RPMI8226 (cell line): Measurements from ENCODE around the gene ZFYVE16.
"Not testable (repeated sequence)": the region's sequence is repeated elsewhere in the genome, so short reads cannot be mapped to it uniquely, and the experiment has no call there.

Experiments
- DNase-seq: peaks from one replicate; pipeline ENCODE4 v3.0.0-alpha.2; 2015

Gene ZFYVE16

GRCh38 chr5:80411589-80412219, 3.8 kb downstream of the ZFYVE16 start:
- DNase-seq = no peak

- no peak for DNase-seq
Observed at GRCh38 chr5:80414113-80414512, 6.2 kb downstream of the ZFYVE16 start.

DNA sequence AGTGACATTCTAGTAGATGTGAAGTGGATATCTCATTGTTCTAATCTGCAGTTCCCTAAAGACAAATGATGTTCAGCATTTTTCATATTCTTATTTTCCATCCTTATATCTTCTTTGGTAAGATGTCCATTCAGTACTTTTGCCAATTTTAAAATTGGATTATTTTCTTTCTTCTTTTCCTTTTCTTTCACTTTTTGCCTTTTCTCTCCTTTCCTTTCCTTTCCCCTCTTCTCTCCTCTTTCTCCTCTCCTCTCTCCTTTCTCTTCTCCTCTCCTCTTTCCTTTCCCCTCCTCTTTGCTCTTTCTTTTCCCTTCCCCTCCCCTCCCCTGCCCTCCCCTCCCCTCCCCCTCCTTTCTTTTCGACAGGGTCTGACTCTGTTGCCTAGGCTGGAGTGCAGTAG, 10.1 kb downstream of the ZFYVE16 start:
- DNase-seq = no peak

DNA sequence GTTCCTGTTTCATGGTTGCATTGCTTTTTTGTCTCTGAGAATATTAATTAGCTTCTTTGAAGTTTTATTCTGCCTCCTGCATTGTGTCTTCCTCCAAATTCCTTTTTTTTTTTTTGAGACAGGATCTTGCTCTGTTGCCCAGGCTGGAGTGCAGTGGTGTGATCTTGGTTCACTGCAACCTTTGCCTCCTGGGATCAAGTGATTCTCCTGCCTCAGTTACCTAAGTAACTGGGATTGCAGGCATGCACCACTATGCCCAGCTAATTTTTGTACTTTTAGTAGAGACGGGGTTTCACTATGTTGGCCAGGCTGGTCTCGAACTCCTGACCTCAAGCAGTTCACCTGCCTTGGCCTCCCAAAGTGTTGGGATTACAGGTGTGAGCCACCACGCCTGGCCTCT, 16.5 kb downstream of the ZFYVE16 start:
- DNase-seq = not testable (repeated sequence)

GRCh38 chr5:80435476-80435875, 27.6 kb downstream of the ZFYVE16 start:
- no peak for DNase-seq

DNA sequence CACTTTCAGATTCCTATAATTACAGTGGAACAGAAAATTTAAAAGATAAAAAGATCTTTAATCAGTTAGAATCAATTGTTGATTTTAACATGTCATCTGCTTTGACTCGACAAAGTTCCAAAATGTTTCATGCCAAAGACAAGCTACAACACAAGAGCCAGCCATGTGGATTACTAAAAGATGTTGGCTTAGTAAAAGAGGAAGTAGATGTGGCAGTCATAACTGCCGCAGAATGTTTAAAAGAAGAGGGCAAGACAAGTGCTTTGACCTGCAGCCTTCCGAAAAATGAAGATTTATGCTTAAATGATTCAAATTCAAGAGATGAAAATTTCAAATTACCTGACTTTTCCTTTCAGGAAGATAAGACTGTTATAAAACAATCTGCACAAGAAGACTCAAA, 29.5 kb downstream of the ZFYVE16 start:
- no peak for DNase-seq

GRCh38 chr5:80438739-80439138, 30.9 kb downstream of the ZFYVE16 start:
- no peak for DNase-seq

DNA sequence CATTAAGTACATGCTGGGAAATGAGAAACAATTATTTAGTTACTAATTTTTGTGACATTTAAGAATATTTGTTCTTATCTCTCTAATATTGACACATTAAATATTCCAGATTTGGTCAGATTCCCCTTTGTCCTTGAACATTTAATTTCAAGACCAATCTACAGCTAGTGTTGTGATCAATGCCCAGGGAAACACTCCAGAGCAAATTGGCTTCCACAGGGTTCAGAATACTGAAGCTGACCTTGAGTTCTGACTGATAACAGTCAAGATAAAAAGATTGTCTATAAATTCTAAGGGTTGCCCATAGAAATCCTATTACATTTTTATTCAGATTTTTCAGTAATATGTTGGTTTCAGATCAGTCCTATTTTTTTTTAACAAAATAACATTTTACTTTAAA, 31.3 kb downstream of the ZFYVE16 start:
- no peak for DNase-seq

GRCh38 chr5:80442742-80443141, 34.9 kb downstream of the ZFYVE16 start:
- DNase-seq = no peak

DNA sequence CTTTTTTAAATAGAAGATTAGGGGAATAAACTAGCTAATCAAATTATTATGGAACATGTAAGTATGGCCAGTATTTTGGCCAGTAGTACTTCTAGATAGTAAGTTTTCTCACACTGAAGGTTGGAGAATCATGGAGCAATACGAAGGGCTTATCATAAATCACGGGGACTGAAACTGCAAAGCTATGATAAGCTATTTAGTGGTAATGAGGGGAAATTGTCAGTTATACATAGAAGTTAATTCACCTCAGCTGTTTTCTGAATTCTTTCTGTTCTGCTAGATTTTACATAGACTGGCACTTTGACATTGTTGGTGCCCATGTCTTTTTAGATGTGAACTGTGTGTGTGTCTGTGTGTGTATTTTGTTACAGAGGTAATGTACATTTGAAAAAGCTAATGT, 45.5 kb downstream of the ZFYVE16 start:
- no peak for DNase-seq

- no peak for DNase-seq
Observed at GRCh38 chr5:80463269-80463668, 55.4 kb downstream of the ZFYVE16 start.

DNA sequence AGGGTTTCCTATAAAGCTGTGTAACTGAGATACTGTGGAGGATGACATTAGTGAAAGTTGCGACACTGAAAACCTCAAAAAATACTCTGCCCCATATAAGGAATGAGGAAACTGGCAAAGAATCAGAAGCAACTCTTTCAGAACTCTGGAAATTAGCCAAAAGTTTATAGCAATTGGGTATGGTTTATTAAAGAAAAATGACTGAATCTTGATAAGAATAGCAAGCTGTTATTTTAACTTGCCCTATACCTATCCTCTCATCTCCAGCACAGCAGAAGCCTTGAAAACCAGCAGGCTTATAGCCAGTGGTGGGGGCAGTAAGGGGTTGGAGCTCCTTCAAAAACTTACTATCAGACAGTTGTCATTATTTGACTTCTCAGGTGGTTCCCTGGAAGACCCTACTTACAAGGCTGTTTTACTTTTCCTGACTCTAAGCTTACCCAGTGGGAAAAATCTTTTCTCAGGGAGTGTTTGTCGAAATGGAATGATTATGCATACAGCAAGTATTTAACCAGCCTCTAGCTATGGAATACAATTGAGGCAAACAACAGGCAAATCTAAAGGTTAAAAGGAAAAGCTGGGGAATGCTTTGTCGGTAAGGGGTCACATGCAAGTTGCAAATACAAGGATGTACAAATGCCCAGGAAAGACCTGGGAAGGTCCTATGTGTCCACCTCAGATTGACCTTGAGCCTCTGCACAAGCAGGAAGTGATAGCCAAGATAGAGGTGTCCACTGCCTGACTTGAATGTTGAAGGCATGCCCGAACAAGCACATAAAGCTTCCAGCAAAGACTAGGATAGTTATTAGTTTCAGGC, 59.0 kb downstream of the ZFYVE16 start:
- DNase-seq = no peak

DNA sequence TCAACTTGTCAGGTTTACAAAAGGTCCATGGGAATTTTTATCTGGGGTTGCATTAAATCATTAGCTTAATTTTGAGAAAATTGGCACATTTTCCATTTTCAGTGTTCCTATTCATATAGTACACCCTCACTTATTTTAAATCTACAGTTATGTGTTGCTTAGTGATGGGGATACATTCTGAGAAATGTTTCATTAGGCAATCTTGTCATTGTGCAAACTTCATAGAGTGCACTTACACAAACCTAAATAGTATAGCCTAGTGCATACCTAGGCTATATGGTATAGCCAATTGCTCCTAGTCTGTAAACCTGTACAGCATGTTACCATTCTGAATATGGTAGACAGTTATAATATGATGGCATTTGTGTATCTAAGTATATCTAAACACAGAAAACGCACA, 60.3 kb downstream of the ZFYVE16 start:
- DNase-seq = no peak

DNA sequence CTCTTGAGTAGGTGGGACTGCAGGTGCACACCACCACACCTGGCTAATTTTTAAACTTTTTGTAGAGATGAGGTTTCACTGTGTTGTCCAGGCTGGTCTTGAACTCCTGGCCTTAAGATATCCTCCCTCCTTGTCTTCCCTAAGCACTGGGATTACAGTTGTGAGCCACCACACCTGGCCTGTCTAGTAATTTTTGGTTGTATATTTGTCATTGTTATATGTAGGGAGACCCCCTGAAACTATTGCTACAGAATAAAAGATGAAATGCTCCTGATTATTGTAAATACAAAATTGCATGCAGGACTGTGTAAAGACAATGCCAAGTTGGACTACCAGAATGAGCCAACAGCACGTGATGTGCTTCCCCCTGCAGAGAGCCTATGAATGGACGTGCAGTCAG, 62.8 kb downstream of the ZFYVE16 start:
- DNase-seq = not testable (repeated sequence)

DNA sequence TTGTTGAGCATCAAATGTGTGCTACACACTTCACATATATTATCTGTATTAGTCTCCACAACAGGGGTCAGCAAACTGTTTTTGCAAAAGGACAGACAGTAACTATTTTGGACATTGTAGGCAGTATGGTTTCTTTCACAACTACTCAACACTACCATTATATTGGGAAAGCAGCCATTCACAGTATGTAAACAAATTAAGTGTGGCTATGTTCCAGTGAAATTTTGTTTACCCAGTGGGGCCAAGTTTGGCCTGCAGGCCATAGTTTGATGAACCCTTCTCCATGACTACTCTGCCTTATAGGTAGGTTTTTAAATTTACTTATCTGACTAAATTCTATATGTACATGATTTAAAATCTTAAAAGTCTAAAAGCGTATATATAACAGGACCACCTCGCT, 67.1 kb downstream of the ZFYVE16 start:
- DNase-seq = no peak

GRCh38 chr5:80479713-80480112, 71.8 kb downstream of the ZFYVE16 start:
- DNase-seq = no peak

- no peak for DNase-seq
Observed at GRCh38 chr5:80480354-80480753, 72.5 kb downstream of the ZFYVE16 start.

DNA sequence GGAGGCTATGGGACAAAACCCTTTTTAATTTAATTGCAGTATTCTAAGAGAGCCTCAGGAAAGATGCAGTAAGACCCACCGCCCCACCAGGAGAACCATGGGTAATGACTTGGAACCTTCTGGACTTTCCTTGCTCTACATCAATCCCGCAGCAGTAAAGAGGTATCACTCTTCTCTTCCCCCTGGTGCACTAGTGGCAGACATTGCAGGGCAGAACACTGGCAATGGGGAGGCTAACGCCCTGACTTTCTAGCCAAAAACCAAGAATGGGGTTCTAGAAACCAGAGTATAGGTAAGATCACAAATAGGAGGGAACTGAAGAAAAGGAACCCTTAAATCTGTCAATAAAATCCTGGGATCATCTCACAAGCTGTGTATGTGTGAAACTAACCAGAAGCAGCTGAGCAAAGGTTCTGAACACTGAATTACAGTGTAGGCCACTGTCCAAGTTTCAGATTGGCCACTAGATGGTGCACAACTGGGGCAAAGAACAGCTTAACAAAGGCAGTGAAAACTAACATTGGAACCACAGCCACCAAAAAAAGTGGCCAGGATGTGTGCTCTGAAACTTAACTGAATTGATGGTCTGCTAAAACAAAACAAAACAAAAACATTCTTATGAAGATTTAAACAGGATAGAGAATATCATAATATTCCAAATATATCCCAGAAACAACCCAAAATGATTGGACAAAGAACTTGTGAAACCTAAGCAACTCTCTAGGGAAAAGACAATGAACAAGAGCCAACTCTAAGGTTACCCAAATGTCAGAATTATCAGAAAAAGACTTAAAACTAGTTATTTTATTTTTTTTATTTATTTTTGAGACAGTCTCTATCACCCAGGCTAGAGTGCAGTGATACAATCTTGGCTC, 73.4 kb downstream of the ZFYVE16 start:
- DNase-seq = peak; percentile 74

DNA sequence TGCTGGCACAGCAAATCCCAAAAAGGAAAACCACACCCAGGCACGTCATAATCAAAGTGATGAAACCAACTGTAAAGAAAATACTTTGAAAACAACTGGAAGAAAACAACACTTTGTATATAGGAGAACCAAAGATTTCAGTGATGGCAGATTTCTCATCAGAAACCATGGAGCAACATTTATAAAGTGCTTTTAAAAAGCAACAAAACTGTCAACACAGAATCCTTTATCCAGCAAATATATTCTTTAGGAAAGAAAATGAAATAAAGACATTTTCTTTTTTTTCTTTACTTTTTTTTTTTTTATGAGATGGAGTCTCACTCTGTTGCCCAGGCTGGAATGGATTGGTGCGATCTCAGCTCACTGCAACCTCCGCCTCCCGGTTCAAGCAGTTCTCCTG, 74.7 kb downstream of the ZFYVE16 start:
- no peak for DNase-seq

DNA sequence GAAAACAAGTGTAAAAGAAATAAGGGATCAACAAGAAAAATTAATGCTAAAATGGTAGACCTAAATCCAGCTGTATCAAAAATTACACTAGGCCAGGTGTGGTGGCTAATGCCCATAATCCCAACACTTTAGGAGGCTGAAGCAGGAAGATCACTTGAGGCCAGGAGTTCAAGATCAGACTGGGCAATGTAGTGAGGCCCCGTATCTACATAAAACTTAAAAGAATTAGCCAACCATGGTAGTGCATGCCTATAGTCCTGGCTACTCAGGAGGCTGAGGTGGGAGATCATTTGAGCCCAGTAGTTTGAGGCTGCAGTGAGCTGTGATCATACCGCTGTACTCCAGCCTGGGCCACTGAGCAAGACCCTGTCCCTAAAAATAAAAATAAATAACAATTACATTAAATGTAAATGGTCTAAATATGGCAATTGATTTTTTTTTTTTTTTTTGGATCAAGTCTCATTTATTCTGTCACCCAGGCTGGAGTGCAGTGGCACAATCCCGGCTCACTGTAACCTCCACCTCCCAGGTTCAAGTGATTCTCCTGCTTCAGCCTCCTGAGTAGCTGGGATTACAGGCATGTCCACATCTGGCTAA, 75.9 kb downstream of the ZFYVE16 start:
- DNase-seq = no peak

DNA sequence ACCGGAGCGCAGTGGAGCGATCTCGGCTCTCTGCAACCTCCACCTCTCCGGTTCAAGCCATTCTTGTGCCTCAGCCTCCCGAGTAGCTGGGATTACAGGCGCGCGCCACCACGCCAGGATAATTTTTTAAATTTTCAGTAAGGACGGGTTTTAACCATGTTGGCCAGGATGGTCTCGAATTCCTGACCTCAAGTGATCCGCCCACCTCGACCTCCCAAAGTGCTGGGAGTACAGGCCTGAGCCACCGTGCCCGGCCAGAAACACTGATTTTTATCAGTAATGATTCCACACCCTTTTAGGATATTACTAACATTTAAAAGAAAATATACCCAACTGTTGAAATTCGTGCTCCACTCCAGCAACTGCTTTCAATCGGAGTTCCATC, 79.6 kb downstream of the ZFYVE16 start:
- DNase-seq = no peak

DNA sequence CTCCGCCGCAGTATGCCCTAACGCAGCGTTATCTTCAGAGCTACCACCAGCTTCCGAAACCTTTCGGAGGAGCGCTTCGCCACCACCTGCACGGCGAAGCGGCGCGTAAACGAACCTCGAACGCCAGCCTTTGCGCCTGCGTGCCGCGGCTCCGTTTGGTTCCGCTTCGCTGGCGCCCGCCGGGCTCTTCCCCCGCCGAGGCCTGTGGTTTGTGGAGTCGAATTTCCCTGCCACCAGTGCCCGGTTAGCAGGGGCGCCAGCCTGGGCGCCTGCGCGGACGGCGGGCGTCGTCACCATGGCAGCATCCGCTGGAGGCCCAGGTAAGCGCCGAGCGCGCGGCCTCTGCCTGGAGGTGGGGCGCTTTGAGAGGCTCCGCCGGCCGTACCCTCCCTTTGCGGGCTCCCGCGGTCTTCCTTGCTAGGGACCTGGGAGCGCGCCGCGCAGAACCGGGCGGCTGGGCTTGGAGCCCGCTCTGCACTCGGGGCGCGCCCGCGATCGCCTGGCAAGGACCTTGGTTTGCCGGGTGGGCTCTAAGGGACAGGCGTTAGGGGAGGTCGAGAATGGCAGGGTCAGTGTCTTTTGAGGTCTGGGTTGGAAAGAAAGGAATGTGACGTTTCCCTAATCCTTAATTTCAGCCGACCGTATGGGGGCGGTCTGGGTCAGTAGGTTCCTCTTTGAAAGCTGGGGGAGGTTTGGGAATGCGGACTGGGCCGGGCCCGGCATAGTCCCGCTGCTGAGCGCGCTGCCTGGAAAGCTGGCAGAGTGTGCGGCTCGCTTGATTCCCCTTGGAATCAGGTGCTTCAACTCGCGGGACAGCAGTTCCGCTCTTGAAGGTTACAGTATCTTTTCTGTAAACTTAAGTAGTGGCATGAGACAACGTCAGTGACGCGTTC, 80.2 kb downstream of the ZFYVE16 start, which contains the start of gene FAM151B:
Gene FAM151B (plus strand): TSS at position 272 of the 893 bp plus-strand sequence. CDS start 24 bp downstream, at position 296.
- DNase-seq = peak; percentile 96
